HG03095 (cell line): ENCODE measurements around the gene ZSWIM4.
"Not testable (repeated sequence)": the region's sequence is repeated elsewhere in the genome, so short reads cannot be mapped to it uniquely, and the experiment has no call there.

Source experiments
- ATAC-seq: cut with Tn5 transposase; IDR thresholded peaks from one replicate; pipeline ENCODE4 v1.9.1; 2021; ENCODE audit warnings: moderate library complexity; ENCODE audit not compliant: unreplicated experiment

The ZSWIM4 gene

GRCh38 chr19:13848798-13849676 lies 53.8 kb downstream of the ZSWIM4 start:
- no peak for ATAC-seq

GRCh38 chr19:13849991-13850909 lies 55.0 kb downstream of the ZSWIM4 start:
- ATAC-seq: no peak

- no peak for ATAC-seq
Observed at GRCh38 chr19:13850910-13851733, 55.9 kb downstream of the ZSWIM4 start.

GRCh38 chr19:13851734-13852114 lies 56.5 kb downstream of the ZSWIM4 start:
- ATAC-seq: not testable (repeated sequence)

GRCh38 chr19:13852171-13852707 lies 57.0 kb downstream of the ZSWIM4 start:
- ATAC-seq: not testable (repeated sequence)

GRCh38 chr19:13856497-13856896 lies 61.3 kb downstream of the ZSWIM4 start:
- ATAC-seq: no peak

GRCh38 chr19:13859361-13859880 lies 64.2 kb downstream of the ZSWIM4 start:
- ATAC-seq: no peak

- ATAC-seq: no peak
Observed at GRCh38 chr19:13860679-13861391, 65.6 kb downstream of the ZSWIM4 start.

GRCh38 chr19:13861392-13861713 lies 66.1 kb downstream of the ZSWIM4 start:
- ATAC-seq: peak; percentile 16

- peak; percentile 65 for ATAC-seq
Observed at GRCh38 chr19:13861714-13862531, 66.7 kb downstream of the ZSWIM4 start.

- ATAC-seq: no peak
Observed at GRCh38 chr19:13864046-13864666, 68.9 kb downstream of the ZSWIM4 start.

GRCh38 chr19:13864667-13865570 lies 69.7 kb downstream of the ZSWIM4 start:
- ATAC-seq: no peak

- ATAC-seq: no peak
Observed at GRCh38 chr19:13865571-13866462, 70.6 kb downstream of the ZSWIM4 start.

- no peak for ATAC-seq
Observed at GRCh38 chr19:13866463-13867046, 71.3 kb downstream of the ZSWIM4 start.

GRCh38 chr19:13868663-13869062 lies 73.4 kb downstream of the ZSWIM4 start:
- ATAC-seq: no peak

- no peak for ATAC-seq
Observed at GRCh38 chr19:13869281-13869680, 74.0 kb downstream of the ZSWIM4 start.
